ENCODE results near the gene SKOR1.

Gene SKOR1

GRCh38 chr15:67781907-67782690 lies 43.2 kb upstream of the SKOR1 start:
- TF ChIP-seq POLR2AphosphoS5 (IDR thresholded peaks at IDR 0.05; ENCODE audit: low read depth, low read length): no peak
- TF ChIP-seq TAF1 (IDR thresholded peaks at IDR 0.05; ENCODE audit: borderline replicate concordance, insufficient read depth, low read length): no peak
- TF ChIP-seq SIN3A (IDR thresholded peaks at IDR 0.05; ENCODE audit: borderline replicate concordance, insufficient read depth, low read length): no peak
- TF ChIP-seq REST (IDR thresholded peaks at IDR 0.05; ENCODE audit: insufficient read depth in 1 of 2, low read depth in 2 of 2, low read length in 2 of 2): no peak

GRCh38 chr15:67782691-67782991 lies 42.7 kb upstream of the SKOR1 start:
- no peak for TF ChIP-seq FOXP2 (optimal IDR thresholded peaks at IDR 0.05; ENCODE audit: borderline replicate concordance, extremely low read depth, extremely low read length, insufficient read depth)
- TF ChIP-seq TAF1 (IDR thresholded peaks at IDR 0.05; ENCODE audit: borderline replicate concordance, insufficient read depth, low read length): no peak
- no peak for TF ChIP-seq POLR2AphosphoS5 (IDR thresholded peaks at IDR 0.05; ENCODE audit: low read depth, low read length)
- no peak for TF ChIP-seq SIN3A (IDR thresholded peaks at IDR 0.05; ENCODE audit: borderline replicate concordance, insufficient read depth, low read length)
- no peak for TF ChIP-seq REST (IDR thresholded peaks at IDR 0.05; ENCODE audit: insufficient read depth in 1 of 2, low read depth in 2 of 2, low read length in 2 of 2)

- TF ChIP-seq SIN3A (IDR thresholded peaks at IDR 0.05; ENCODE audit: borderline replicate concordance, insufficient read depth, low read length) (no peak), REST (IDR thresholded peaks at IDR 0.05; ENCODE audit: insufficient read depth in 1 of 2, low read depth in 2 of 2, low read length in 2 of 2) (no peak), POLR2AphosphoS5 (IDR thresholded peaks at IDR 0.05; ENCODE audit: low read depth, low read length) (no peak), TAF1 (IDR thresholded peaks at IDR 0.05; ENCODE audit: borderline replicate concordance, insufficient read depth, low read length) (no peak), FOXP2 (optimal IDR thresholded peaks at IDR 0.05; ENCODE audit: borderline replicate concordance, extremely low read depth, extremely low read length, insufficient read depth) (no peak)
Observed at GRCh38 chr15:67783303-67783702, 42.0 kb upstream of the SKOR1 start.

- no peak for TF ChIP-seq POLR2AphosphoS5 (IDR thresholded peaks at IDR 0.05; ENCODE audit: low read depth, low read length)
- TF ChIP-seq REST (IDR thresholded peaks at IDR 0.05; ENCODE audit: insufficient read depth in 1 of 2, low read depth in 2 of 2, low read length in 2 of 2): no peak
- TF ChIP-seq SIN3A (IDR thresholded peaks at IDR 0.05; ENCODE audit: borderline replicate concordance, insufficient read depth, low read length): no peak
- no peak for TF ChIP-seq FOXP2 (optimal IDR thresholded peaks at IDR 0.05; ENCODE audit: borderline replicate concordance, extremely low read depth, extremely low read length, insufficient read depth)
- TF ChIP-seq TAF1 (IDR thresholded peaks at IDR 0.05; ENCODE audit: borderline replicate concordance, insufficient read depth, low read length): no peak
Observed at GRCh38 chr15:67784090-67784781, 41.1 kb upstream of the SKOR1 start.

All from PFSK-1 (cell line).